Common myeloid progenitor, CD34-positive (primary cell): Measurements from ENCODE around the gene NUDT6. TPM values are rescaled to one million over a fixed set of nuclear protein-coding genes. Genes with fewer than 3 reads are reported as not detected.

ENCODE experiments used
- CTCF ChIA-PET: fragments of 350-600 bp; sonication (Branson Sonifier 250); formaldehyde crosslinking; loops from one replicate; lab custom pipeline; 2021; ENCODE audit warnings: antibody characterized with exemption; lab: Charles Lee
- POLR2A ChIA-PET: fragments of 350-600 bp; sonication (Branson Sonifier 250); formaldehyde crosslinking; loops from one replicate; lab custom pipeline; 2021; ENCODE audit warnings: antibody characterized with exemption; lab: Charles Lee
- DNase-seq, 3 donors: peaks; one replicate each; pipeline versions ENCODE4 v3.0.0 to v3.0.0-alpha.2; 2013
- H3K27ac ChIP-seq, 2 experiments: 1 replicate in 1 of 2; 2 replicates in 1 of 2; pipeline ENCODE4 v1.7.0; 2013; ENCODE audit warnings: inconsistent platforms in 2 of 2, low read length in 2 of 2, mild to moderate bottlenecking in 2 of 2, low read depth in 1 of 2, moderate library complexity in 1 of 2; ENCODE audit not compliant: severe bottlenecking in 2 of 2, insufficient read depth in 1 of 2, poor library complexity in 1 of 2
- H3K27me3 ChIP-seq, 5 experiments: replicated peaks in 2 of 5; 1 replicate in 3 of 5; 2 replicates in 2 of 5; pipeline versions ENCODE4 v1.6.1 to v1.7.0; 2013; ENCODE audit warnings: low read length in 4 of 5, mild to moderate bottlenecking in 2 of 5, moderate library complexity in 2 of 5, inconsistent platforms in 1 of 5; ENCODE audit not compliant: insufficient read depth in 5 of 5, control insufficient read depth in 4 of 5
- H3K36me3 ChIP-seq, 4 experiments: 1 replicate in 2 of 4; 2 replicates in 2 of 4; pipeline versions ENCODE4 v1.6.1 to v1.7.0; 2013; ENCODE audit warnings: low read length in 3 of 4, control low read depth in 1 of 4, mild to moderate bottlenecking in 1 of 4; ENCODE audit not compliant: control insufficient read depth in 4 of 4, insufficient read depth in 4 of 4
- H3K4me1 ChIP-seq, 4 experiments: 1 replicate in 3 of 4; 2 replicates in 1 of 4; pipeline versions ENCODE4 v1.6.1 to v1.7.1; 2013; ENCODE audit warnings: low read length in 3 of 4, mild to moderate bottlenecking in 3 of 4, control low read depth in 1 of 4, inconsistent platforms in 1 of 4, moderate library complexity in 1 of 4; ENCODE audit not compliant: control insufficient read depth in 4 of 4, insufficient read depth in 4 of 4; ENCODE audit errors: control extremely low read depth in 1 of 4
- H3K4me3 ChIP-seq, 7 experiments: 1 replicate in 4 of 7; 2 replicates in 3 of 7; pipeline versions ENCODE4 v1.5.1 to v1.7.0; 2013; ENCODE audit warnings: mild to moderate bottlenecking in 7 of 7, low read length in 6 of 7, moderate library complexity in 6 of 7, inconsistent platforms in 2 of 7, low read depth in 2 of 7, control low read depth in 1 of 7; ENCODE audit not compliant: insufficient read depth in 4 of 7, control insufficient read depth in 1 of 7; ENCODE audit errors: extremely low read depth in 1 of 7
- H3K9me3 ChIP-seq, 5 experiments: 1 replicate in 4 of 5; 2 replicates in 1 of 5; pipeline versions ENCODE4 v1.6.1 to v1.7.1; 2013; ENCODE audit warnings: low read length in 4 of 5, mild to moderate bottlenecking in 2 of 5, inconsistent platforms in 1 of 5, low read depth in 1 of 5, moderate library complexity in 1 of 5; ENCODE audit not compliant: control insufficient read depth in 4 of 5, insufficient read depth in 2 of 5; ENCODE audit errors: control extremely low read depth in 1 of 5
- WGBS: methylation state at CpG from one replicate; pipeline ENCODE4 v1.1.5; 2013; ENCODE audit not compliant: insufficient coverage; 5-methylcytosine and 5-hydroxymethylcytosine counted together
- polyA plus RNA-seq: library from polyadenylated mRNA; unstranded; fragments of 120-200 nt; gene quantifications from one replicate; pipeline ENCODE4 v1.2.1, GENCODE V29; 2013

Gene NUDT6
- 12.6 TPM for polyA plus RNA-seq

GRCh38 chr4:122921971-122922876, at the start of gene NUDT6:
Gene NUDT6 (minus strand): TSS chr4:122922597. CDS start chr4:122922572, 25 bp downstream.
- peak; percentile 27 to 73 (median 60) for DNase-seq
- POLR2A ChIA-PET = interaction anchor here (0.5 to 1.2 kb wide), 3 partner anchors 25 to 610 kb away, joined by 3 to 4 read pairs (median 3); no protein-coding TSS in a partner anchor
- WGBS = 0% methylated on average over 49 of the region's 63 CpGs

GRCh38 chr4:122968227-122968812, 45.9 kb upstream of the NUDT6 start:
- no peak for DNase-seq
- no CpG with 5 or more reads among the region's 6 CpGs for WGBS
- no peaks in the 10 kb centered on the region for H3K9me3 ChIP-seq
- peaks cover 0 to 2% (median 0%) of the 10 kb centered on the region in 4 experiments for H3K36me3 ChIP-seq
- POLR2A ChIA-PET = no interaction called here
- no peak overlapping the region for H3K4me3 ChIP-seq
- H3K4me1 ChIP-seq = no peaks in the 10 kb centered on the region
- no peak overlapping the region for H3K27ac ChIP-seq
- CTCF ChIA-PET = no interaction called here
- H3K27me3 ChIP-seq = no peaks in the 10 kb centered on the region

More at GRCh38 chr4:122921971-122922876, at the start of gene NUDT6:
- Histone ChIP-seq H3K9me3 (no peaks in the 10 kb centered on the region), H3K27ac (peak within 1 kb of the TSS; percentile 42 to 79), H3K27me3 (no peaks in the 10 kb centered on the region), H3K4me1 (peaks cover 11 to 22% (median 14%) of the 10 kb centered on the region in 4 experiments), H3K36me3 (peaks cover 0 to 6% (median 0%) of the 10 kb centered on the region in 4 experiments), H3K4me3 (peak within 1 kb of the TSS; percentile 84 to 95 (median 93))
- CTCF ChIA-PET = interaction anchor here (0.5 to 5.7 kb wide), 4 partner anchors 8 to 164 kb away, joined by 3 to 27 read pairs (median 4); no protein-coding TSS in a partner anchor

GRCh38 chr4:122967231-122967630, 44.8 kb upstream of the NUDT6 start:
- H3K9me3 ChIP-seq = no peaks in the 10 kb centered on the region
- no peak for DNase-seq
- no peak overlapping the region for H3K4me3 ChIP-seq
- no peak overlapping the region for H3K27ac ChIP-seq
- ChIA-PET POLR2A (no interaction called here), CTCF (no interaction called here)
- no CpG with 5 or more reads among the region's 3 CpGs for WGBS
- H3K36me3 ChIP-seq = peaks cover 0 to 2% (median 0%) of the 10 kb centered on the region in 4 experiments
- H3K4me1 ChIP-seq = no peaks in the 10 kb centered on the region
- H3K27me3 ChIP-seq = no peaks in the 10 kb centered on the region

GRCh38 chr4:122966201-122966600, 43.8 kb upstream of the NUDT6 start:
- no CpG with 5 or more reads among the region's 4 CpGs for WGBS
- H3K9me3 ChIP-seq = no peaks in the 10 kb centered on the region
- POLR2A ChIA-PET = no interaction called here
- CTCF ChIA-PET = interaction anchor here (0.7 kb wide), 1 partner anchor 963 kb away, joined by 3 read pairs; no protein-coding TSS in a partner anchor
- H3K4me1 ChIP-seq = no peaks in the 10 kb centered on the region
- no peak overlapping the region for H3K4me3 ChIP-seq
- no peak overlapping the region for H3K27ac ChIP-seq
- DNase-seq = no peak
- H3K27me3 ChIP-seq = no peaks in the 10 kb centered on the region
- H3K36me3 ChIP-seq = peaks cover 0 to 6% (median 2%) of the 10 kb centered on the region in 4 experiments

- H3K9me3 ChIP-seq = no peaks in the 10 kb centered on the region
- no peak for DNase-seq
- no peak overlapping the region for H3K27ac ChIP-seq
- no peak overlapping the region for H3K4me3 ChIP-seq
- H3K36me3 ChIP-seq = peaks cover 0 to 6% (median 1%) of the 10 kb centered on the region in 4 experiments
- CTCF ChIA-PET = no interaction called here
- no peaks in the 10 kb centered on the region for H3K4me1 ChIP-seq
- POLR2A ChIA-PET = no interaction called here
- H3K27me3 ChIP-seq = no peaks in the 10 kb centered on the region
Observed at GRCh38 chr4:122963216-122963615, 40.8 kb upstream of the NUDT6 start.

GRCh38 chr4:122960611-122961000, 38.2 kb upstream of the NUDT6 start:
- Histone ChIP-seq H3K9me3 (no peaks in the 10 kb centered on the region), H3K4me3 (no peak overlapping the region), H3K36me3 (peaks cover 0 to 6% (median 1%) of the 10 kb centered on the region in 4 experiments), H3K27ac (no peak overlapping the region), H3K4me1 (no peaks in the 10 kb centered on the region), H3K27me3 (no peaks in the 10 kb centered on the region)
- DNase-seq = no peak
- WGBS = no CpG with 5 or more reads among the region's 2 CpGs
- ChIA-PET CTCF (interaction anchor here (1.0 kb wide), 1 partner anchor 34 kb away, joined by 3 read pairs; no protein-coding TSS in a partner anchor), POLR2A (no interaction called here)
